GM23338 (cell line): ENCODE measurements around the gene TEX36.

Experiments used
- CREB1 ChIP-seq: fragments of 250-450 bp; sonication (Bioruptor Pico); IDR thresholded peaks from 2 replicates; pipeline ENCODE4 v1.5.0; 2020; ENCODE audit warnings: low read depth, mild to moderate bottlenecking, moderate library complexity
- CTCF ChIP-seq, 2 experiments: fragments of 200-600 bp in 1 of 2; sonication (generic) in 1 of 2; conservative IDR thresholded peaks; 2 replicates each; pipeline versions ENCODE4 v1.5.1 to v1.6.1; 2016 to 2017; ENCODE audit warnings: antibody characterized with exemption in 2 of 2, low read depth in 2 of 2, mild to moderate bottlenecking in 2 of 2, moderate library complexity in 1 of 2
- ETS1 ChIP-seq: IDR thresholded peaks from 2 replicates; pipeline ENCODE4 v1.6.1; 2016; ENCODE audit warnings: antibody characterized with exemption
- EZH2 ChIP-seq: fragments of 200-600 bp; sonication (generic); IDR thresholded peaks from one replicate; pipeline ENCODE4 v1.8.0; 2017; ENCODE audit warnings: antibody characterized with exemption, mild to moderate bottlenecking, low read depth; ENCODE audit not compliant: unreplicated experiment
- EZH2phosphoT487 ChIP-seq: fragments of 200-600 bp; sonication (generic); IDR thresholded peaks from one replicate; pipeline ENCODE4 v1.8.1; 2018; ENCODE audit warnings: antibody characterized with exemption; ENCODE audit not compliant: unreplicated experiment
- JUNB ChIP-seq: IDR thresholded peaks from one replicate; pipeline ENCODE4 v1.6.1; 2016; ENCODE audit warnings: antibody characterized with exemption; ENCODE audit not compliant: unreplicated experiment
- NANOG ChIP-seq: IDR thresholded peaks from 2 replicates; pipeline ENCODE4 v1.6.1; 2016; ENCODE audit warnings: antibody characterized with exemption, borderline replicate concordance
- POLR2AphosphoS5 ChIP-seq: IDR thresholded peaks from 2 replicates; pipeline ENCODE4 v1.6.1; 2016; ENCODE audit warnings: antibody characterized with exemption, low read depth
- STAT1 ChIP-seq: IDR thresholded peaks from one replicate; pipeline ENCODE4 v1.6.1; 2016; ENCODE audit warnings: antibody characterized with exemption; ENCODE audit not compliant: unreplicated experiment
- ZNF114 ChIP-seq: fragments of 250-450 bp; sonication (Bioruptor Pico); IDR thresholded peaks from 2 replicates; pipeline ENCODE4 v1.5.0; 2020; ENCODE audit warnings: mild to moderate bottlenecking, moderate library complexity
- ZNF331 ChIP-seq: fragments of 250-450 bp; sonication (Bioruptor Pico); IDR thresholded peaks from 2 replicates; pipeline ENCODE4 v1.5.0; 2020; ENCODE audit warnings: low read depth, mild to moderate bottlenecking, moderate library complexity
- ZNF462 ChIP-seq: fragments of 250-450 bp; sonication (Bioruptor Pico); IDR thresholded peaks from 2 replicates; pipeline ENCODE4 v1.5.0; 2020; ENCODE audit warnings: mild to moderate bottlenecking, moderate library complexity
- TF ChIP-seq, protein P1 (sequence below): IDR thresholded peaks from one replicate; pipeline ENCODE4 v1.6.1; 2018; ENCODE audit warnings: antibody characterized with exemption; ENCODE audit not compliant: unreplicated experiment

DNA sequence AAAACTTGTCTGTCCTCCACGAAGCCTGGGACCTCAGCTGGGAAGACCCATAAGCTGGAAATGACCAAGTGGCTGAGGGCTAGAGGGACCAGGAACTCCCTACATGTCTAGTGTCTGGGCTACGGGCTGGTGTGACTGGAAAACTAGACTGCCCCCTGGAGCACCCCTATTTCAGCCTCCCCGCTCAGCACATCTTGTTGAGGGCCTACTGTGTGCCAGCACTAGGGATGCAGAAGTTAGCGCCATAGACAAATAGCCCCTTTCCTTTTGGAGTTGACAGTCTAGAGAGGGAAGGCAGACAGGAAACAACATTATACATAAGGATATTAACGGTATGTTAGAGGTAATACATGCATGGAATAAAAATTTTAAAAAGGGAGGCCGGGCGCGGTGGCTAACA lies 74.5 kb downstream of the TEX36 start:
- TF ChIP-seq CREB1 (CRISPR knock-in tag), result no peak
- no peak for TF ChIP-seq CTCF (conservative IDR thresholded peaks at IDR 0.05; ENCODE audit: low read depth in 2 of 2)
- TF ChIP-seq EZH2phosphoT487, result no peak
- TF ChIP-seq, protein P1, sequence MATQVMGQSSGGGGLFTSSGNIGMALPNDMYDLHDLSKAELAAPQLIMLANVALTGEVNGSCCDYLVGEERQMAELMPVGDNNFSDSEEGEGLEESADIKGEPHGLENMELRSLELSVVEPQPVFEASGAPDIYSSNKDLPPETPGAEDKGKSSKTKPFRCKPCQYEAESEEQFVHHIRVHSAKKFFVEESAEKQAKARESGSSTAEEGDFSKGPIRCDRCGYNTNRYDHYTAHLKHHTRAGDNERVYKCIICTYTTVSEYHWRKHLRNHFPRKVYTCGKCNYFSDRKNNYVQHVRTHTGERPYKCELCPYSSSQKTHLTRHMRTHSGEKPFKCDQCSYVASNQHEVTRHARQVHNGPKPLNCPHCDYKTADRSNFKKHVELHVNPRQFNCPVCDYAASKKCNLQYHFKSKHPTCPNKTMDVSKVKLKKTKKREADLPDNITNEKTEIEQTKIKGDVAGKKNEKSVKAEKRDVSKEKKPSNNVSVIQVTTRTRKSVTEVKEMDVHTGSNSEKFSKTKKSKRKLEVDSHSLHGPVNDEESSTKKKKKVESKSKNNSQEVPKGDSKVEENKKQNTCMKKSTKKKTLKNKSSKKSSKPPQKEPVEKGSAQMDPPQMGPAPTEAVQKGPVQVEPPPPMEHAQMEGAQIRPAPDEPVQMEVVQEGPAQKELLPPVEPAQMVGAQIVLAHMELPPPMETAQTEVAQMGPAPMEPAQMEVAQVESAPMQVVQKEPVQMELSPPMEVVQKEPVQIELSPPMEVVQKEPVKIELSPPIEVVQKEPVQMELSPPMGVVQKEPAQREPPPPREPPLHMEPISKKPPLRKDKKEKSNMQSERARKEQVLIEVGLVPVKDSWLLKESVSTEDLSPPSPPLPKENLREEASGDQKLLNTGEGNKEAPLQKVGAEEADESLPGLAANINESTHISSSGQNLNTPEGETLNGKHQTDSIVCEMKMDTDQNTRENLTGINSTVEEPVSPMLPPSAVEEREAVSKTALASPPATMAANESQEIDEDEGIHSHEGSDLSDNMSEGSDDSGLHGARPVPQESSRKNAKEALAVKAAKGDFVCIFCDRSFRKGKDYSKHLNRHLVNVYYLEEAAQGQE, result no peak
- no peak for TF ChIP-seq EZH2
- no peak for TF ChIP-seq NANOG
- TF ChIP-seq POLR2AphosphoS5, result no peak
- no peak for TF ChIP-seq ZNF114 (CRISPR knock-in tag)
- no peak for TF ChIP-seq ZNF462 (CRISPR knock-in tag)
- TF ChIP-seq ETS1, result no peak
- no peak for TF ChIP-seq ZNF331
- TF ChIP-seq JUNB, result no peak
- no peak for TF ChIP-seq STAT1
